ENCODE measurements around the gene ANKRD12.

Gene ANKRD12

DNA sequence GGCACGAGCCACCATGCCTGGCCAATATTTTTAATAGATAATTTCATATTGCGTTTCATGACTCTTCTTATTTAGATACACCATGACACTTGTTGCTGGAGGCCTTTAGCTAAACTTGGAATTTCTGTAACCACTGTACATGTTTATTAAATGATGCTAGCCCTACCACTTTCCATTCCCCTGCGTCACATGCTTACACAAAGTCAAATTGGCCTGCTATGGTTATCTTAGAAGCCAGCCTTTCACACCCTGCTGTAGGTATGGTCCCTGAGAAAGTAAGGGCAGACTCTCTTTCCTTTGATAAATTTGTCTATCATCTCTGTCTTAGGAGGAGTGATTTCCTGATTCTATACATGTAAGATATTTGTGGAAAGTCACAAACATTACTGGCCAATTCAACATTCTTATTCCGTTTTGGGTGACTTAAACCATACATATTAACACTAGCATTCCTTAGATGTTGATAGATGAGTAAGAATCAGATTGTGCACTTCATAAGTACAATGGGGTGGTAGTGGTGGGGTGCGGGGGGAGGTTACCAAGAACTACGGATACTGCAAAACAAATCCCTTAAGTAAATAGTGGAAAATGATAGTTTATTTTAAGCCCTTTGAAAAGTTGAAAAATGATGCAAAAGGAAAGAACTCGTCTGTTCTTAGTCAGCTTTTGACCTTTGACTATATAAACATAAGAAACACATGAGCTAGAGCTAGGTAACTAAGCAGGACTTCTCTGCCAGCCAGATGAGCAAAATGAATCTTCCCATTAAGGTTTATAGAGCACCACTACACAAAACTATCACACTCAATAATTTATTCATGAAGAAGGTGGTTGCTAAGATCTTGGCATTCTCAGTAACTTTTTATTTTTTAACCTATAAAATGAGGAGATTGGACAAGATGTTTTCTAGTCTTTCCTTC lies 42.0 kb upstream of the ANKRD12 start:
- Histone ChIP-seq H3K79me2 (ENCODE audit: insufficient read depth, low read length) (no peaks in the 10 kb centered on the region), H3K4me3 (ENCODE audit: low read depth, low read length, poor library complexity, severe bottlenecking) (peak overlapping the region; percentile 10), H3K4me2 (ENCODE audit: low read length) (peak overlapping the region; percentile 44), H3K27ac (ENCODE audit: low read depth, low read length, poor library complexity, severe bottlenecking) (peak overlapping the region; percentile 45), H4K20me1 (ENCODE audit: insufficient read depth, low read length) (no peaks in the 10 kb centered on the region), H3K4me1 (ENCODE audit: insufficient read depth, low read length, severe bottlenecking) (peaks cover 28% of the 10 kb centered on the region), H3K9me3 (ENCODE audit: low read length) (no peaks in the 10 kb centered on the region), H3K9me2 (ENCODE audit: low read depth, low read length) (no peaks in the 10 kb centered on the region), H3K27me3 (ENCODE audit: insufficient read depth, low read length) (no peaks in the 10 kb centered on the region), H3K36me3 (ENCODE audit: insufficient read depth, low read length) (no peaks in the 10 kb centered on the region), H3K9ac (ENCODE audit: low read length) (peak overlapping the region; percentile 20; the same call in 1 of the 2 replicates), H2AFZ (ENCODE audit: low read length) (peak overlapping the region; percentile 89), H3F3A (ENCODE audit: insufficient read depth, low read length) (no peaks in the 10 kb centered on the region)
- TF ChIP-seq, protein P1, sequence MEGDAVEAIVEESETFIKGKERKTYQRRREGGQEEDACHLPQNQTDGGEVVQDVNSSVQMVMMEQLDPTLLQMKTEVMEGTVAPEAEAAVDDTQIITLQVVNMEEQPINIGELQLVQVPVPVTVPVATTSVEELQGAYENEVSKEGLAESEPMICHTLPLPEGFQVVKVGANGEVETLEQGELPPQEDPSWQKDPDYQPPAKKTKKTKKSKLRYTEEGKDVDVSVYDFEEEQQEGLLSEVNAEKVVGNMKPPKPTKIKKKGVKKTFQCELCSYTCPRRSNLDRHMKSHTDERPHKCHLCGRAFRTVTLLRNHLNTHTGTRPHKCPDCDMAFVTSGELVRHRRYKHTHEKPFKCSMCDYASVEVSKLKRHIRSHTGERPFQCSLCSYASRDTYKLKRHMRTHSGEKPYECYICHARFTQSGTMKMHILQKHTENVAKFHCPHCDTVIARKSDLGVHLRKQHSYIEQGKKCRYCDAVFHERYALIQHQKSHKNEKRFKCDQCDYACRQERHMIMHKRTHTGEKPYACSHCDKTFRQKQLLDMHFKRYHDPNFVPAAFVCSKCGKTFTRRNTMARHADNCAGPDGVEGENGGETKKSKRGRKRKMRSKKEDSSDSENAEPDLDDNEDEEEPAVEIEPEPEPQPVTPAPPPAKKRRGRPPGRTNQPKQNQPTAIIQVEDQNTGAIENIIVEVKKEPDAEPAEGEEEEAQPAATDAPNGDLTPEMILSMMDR (IDR thresholded peaks at IDR 0.05; ENCODE audit: low read length) = no peak
- no peak for TF ChIP-seq EZH2 (IDR thresholded peaks at IDR 0.05; ENCODE audit: borderline replicate concordance, low read length)

DNA sequence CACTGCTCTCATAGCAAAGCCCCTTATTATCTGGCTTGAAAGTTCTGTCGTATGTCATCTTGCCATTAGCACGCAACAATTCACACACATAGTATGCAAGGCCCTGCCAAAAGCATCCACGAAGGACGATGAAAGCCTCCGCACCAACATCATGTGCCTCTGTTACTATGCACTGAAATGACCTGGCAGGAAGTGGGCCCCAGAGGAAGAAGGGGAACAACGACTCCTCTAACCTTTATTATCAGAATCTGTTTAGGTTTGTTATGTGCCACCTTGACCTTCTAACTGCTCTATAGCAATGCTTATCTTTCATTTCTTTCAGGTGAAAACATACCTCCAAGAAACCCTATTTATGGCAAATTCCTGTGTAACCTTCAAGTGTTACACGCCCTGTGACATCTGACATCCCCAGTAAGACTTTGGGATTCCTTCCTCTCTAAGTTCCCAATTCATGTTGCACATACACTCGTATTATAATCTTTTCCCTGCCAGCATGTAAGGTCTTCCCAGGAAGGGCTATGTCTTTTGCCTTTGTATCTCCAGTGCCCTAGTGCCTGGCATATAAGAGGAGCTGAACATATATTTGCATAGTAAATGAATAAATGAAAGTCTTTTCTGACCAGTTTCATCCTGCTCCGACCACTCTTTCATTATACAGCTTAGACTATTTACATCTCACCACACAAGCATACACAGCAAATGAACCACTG lies 41.1 kb upstream of the ANKRD12 start:
- H3K4me3 ChIP-seq (ENCODE audit: low read depth, low read length, poor library complexity, severe bottlenecking) = peak overlapping the region; percentile 10
- H4K20me1 ChIP-seq (ENCODE audit: insufficient read depth, low read length) = no peaks in the 10 kb centered on the region
- peak overlapping the region; percentile 45 for H3K27ac ChIP-seq (ENCODE audit: low read depth, low read length, poor library complexity, severe bottlenecking)
- H3K79me2 ChIP-seq (ENCODE audit: insufficient read depth, low read length) = no peaks in the 10 kb centered on the region
- no peaks in the 10 kb centered on the region for H3F3A ChIP-seq (ENCODE audit: insufficient read depth, low read length)
- H3K9ac ChIP-seq (ENCODE audit: low read length) = peak overlapping the region; percentile 20; the same call in 1 of the 2 replicates
- TF ChIP-seq, protein P1 (IDR thresholded peaks at IDR 0.05; ENCODE audit: low read length) = no peak
- TF ChIP-seq EZH2 (IDR thresholded peaks at IDR 0.05; ENCODE audit: borderline replicate concordance, low read length) = no peak
- no peaks in the 10 kb centered on the region for H3K9me3 ChIP-seq (ENCODE audit: low read length)
- H3K4me1 ChIP-seq (ENCODE audit: insufficient read depth, low read length, severe bottlenecking) = peaks cover 23% of the 10 kb centered on the region
- peak overlapping the region; percentile 44 for H3K4me2 ChIP-seq (ENCODE audit: low read length)
- H3K27me3 ChIP-seq (ENCODE audit: insufficient read depth, low read length) = no peaks in the 10 kb centered on the region
- H2AFZ ChIP-seq (ENCODE audit: low read length) = peak overlapping the region; percentile 89
- H3K36me3 ChIP-seq (ENCODE audit: insufficient read depth, low read length) = no peaks in the 10 kb centered on the region
- H3K9me2 ChIP-seq (ENCODE audit: low read depth, low read length) = no peaks in the 10 kb centered on the region

DNA sequence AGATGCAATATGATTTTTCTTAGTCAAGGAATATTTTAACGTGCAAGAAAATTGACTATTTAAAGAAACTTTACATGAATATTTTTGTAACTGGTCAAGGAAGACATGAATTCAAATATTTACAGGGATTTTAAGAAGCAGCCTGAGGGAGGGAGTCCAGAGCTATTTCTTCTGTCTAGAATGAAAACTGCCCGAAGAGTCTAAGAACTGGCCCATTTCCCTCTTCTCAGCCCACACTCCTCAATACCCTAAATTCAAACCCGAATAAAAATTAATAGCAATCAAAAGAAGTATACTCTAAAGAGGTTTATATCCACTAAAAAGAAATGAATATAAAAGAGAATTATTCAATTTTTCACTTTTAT lies 40.6 kb upstream of the ANKRD12 start:
- Histone ChIP-seq H3K9me2 (ENCODE audit: low read depth, low read length) (no peaks in the 10 kb centered on the region), H3K4me3 (ENCODE audit: low read depth, low read length, poor library complexity, severe bottlenecking) (no peak overlapping the region), H2AFZ (ENCODE audit: low read length) (0 out of 2 replicates have a peak overlapping the region, but pooled peaks have one; percentile 89), H3F3A (ENCODE audit: insufficient read depth, low read length) (no peaks in the 10 kb centered on the region), H3K4me1 (ENCODE audit: insufficient read depth, low read length, severe bottlenecking) (peaks cover 21% of the 10 kb centered on the region), H3K27ac (ENCODE audit: low read depth, low read length, poor library complexity, severe bottlenecking) (peak overlapping the region; percentile 45), H3K9me3 (ENCODE audit: low read length) (no peaks in the 10 kb centered on the region), H3K79me2 (ENCODE audit: insufficient read depth, low read length) (no peaks in the 10 kb centered on the region), H4K20me1 (ENCODE audit: insufficient read depth, low read length) (no peaks in the 10 kb centered on the region), H3K27me3 (ENCODE audit: insufficient read depth, low read length) (no peaks in the 10 kb centered on the region), H3K4me2 (ENCODE audit: low read length) (peak overlapping the region; percentile 44; the same call in 1 of the 2 replicates), H3K9ac (ENCODE audit: low read length) (no peak overlapping the region), H3K36me3 (ENCODE audit: insufficient read depth, low read length) (no peaks in the 10 kb centered on the region)
- TF ChIP-seq EZH2 (IDR thresholded peaks at IDR 0.05; ENCODE audit: borderline replicate concordance, low read length) = no peak
- TF ChIP-seq, protein P1 (IDR thresholded peaks at IDR 0.05; ENCODE audit: low read length) = no peak

Measured in OCI-LY1 (cell line).